BLaER1 (cell line): ENCODE measurements around the gene CDHR5.

ENCODE experiments used
- H3K27ac ChIP-seq: shearing (Covaris generic); formaldehyde crosslinking; 2 replicates; pipeline ENCODE4 v1.8.1; 2022
- H3K27me3 ChIP-seq: shearing (Covaris generic); formaldehyde crosslinking; 2 replicates; pipeline ENCODE4 v1.8.1; 2022
- H3K36me3 ChIP-seq: shearing (Covaris generic); formaldehyde crosslinking; 2 replicates; pipeline ENCODE4 v1.8.1; 2022
- H3K4me1 ChIP-seq: shearing (Covaris generic); formaldehyde crosslinking; 2 replicates; pipeline ENCODE4 v1.8.1; 2022
- H3K4me2 ChIP-seq: shearing (Covaris generic); formaldehyde crosslinking; 2 replicates; pipeline ENCODE4 v1.8.1; 2022
- H3K4me3 ChIP-seq: shearing (Covaris generic); formaldehyde crosslinking; 2 replicates; pipeline ENCODE4 v1.8.1; 2022
- H3K9ac ChIP-seq: shearing (Covaris generic); formaldehyde crosslinking; 2 replicates; pipeline ENCODE4 v1.8.1; 2022
- H3K9me3 ChIP-seq: shearing (Covaris generic); formaldehyde crosslinking; 2 replicates; pipeline ENCODE4 v1.8.1; 2022
- H4K20me1 ChIP-seq: shearing (Covaris generic); formaldehyde crosslinking; 2 replicates; pipeline ENCODE4 v1.8.1; 2022
- Cebpa-rat ChIP-seq: shearing (Covaris generic); IDR thresholded peaks from 2 replicates; pipeline ENCODE4 v1.8.1; 2022

CDHR5 gene

GRCh38 chr11:617912-618682, 6.7 kb downstream of the CDHR5 start:
- no peak overlapping the region for H3K9ac ChIP-seq
- H3K36me3 ChIP-seq: peaks cover 33% of the 10 kb centered on the region
- H3K4me1 ChIP-seq: peaks cover 36% of the 10 kb centered on the region
- no peak for TF ChIP-seq Cebpa-rat
- H3K4me2 ChIP-seq: no peak overlapping the region
- H3K4me3 ChIP-seq: no peak overlapping the region
- H3K27ac ChIP-seq: no peak overlapping the region
- H3K9me3 ChIP-seq: no peaks in the 10 kb centered on the region
- no peaks in the 10 kb centered on the region for H3K27me3 ChIP-seq
- H4K20me1 ChIP-seq: peaks cover 24% of the 10 kb centered on the region

- Histone ChIP-seq H3K36me3 (peaks cover 41% of the 10 kb centered on the region), H3K4me2 (peak overlapping the region; percentile 100), H3K27me3 (no peaks in the 10 kb centered on the region), H3K4me1 (peaks cover 43% of the 10 kb centered on the region), H4K20me1 (peaks cover 31% of the 10 kb centered on the region), H3K9me3 (no peaks in the 10 kb centered on the region), H3K9ac (peak overlapping the region; percentile 82; the same call in 1 of the 2 replicates), H3K27ac (peak overlapping the region; percentile 85; the same call in 1 of the 2 replicates), H3K4me3 (no peak overlapping the region)
- TF ChIP-seq Cebpa-rat: no peak
Observed at GRCh38 chr11:617199-617911, 7.4 kb downstream of the CDHR5 start.

- H3K9ac ChIP-seq: peak overlapping the region; percentile 82
- peak overlapping the region; percentile 85 for H3K27ac ChIP-seq
- no peaks in the 10 kb centered on the region for H3K9me3 ChIP-seq
- peak overlapping the region; percentile 100 for H3K4me2 ChIP-seq
- H3K4me1 ChIP-seq: peaks cover 47% of the 10 kb centered on the region
- H3K36me3 ChIP-seq: peaks cover 49% of the 10 kb centered on the region
- peaks cover 39% of the 10 kb centered on the region for H4K20me1 ChIP-seq
- no peaks in the 10 kb centered on the region for H3K27me3 ChIP-seq
- peak overlapping the region; percentile 75 for H3K4me3 ChIP-seq
- TF ChIP-seq Cebpa-rat: no peak
Observed at GRCh38 chr11:616320-617198, 8.2 kb downstream of the CDHR5 start.

- no peaks in the 10 kb centered on the region for H3K27me3 ChIP-seq
- no peak for TF ChIP-seq Cebpa-rat
- peak within 1 kb of the TSS; percentile 100 for H3K4me2 ChIP-seq
- peaks cover 47% of the 10 kb centered on the region for H3K4me1 ChIP-seq
- peak within 1 kb of the TSS; percentile 85 for H3K27ac ChIP-seq
- no peaks in the 10 kb centered on the region for H3K9me3 ChIP-seq
- H4K20me1 ChIP-seq: peaks cover 48% of the 10 kb centered on the region
- peak within 1 kb of the TSS; percentile 82 for H3K9ac ChIP-seq
- H3K36me3 ChIP-seq: peaks cover 57% of the 10 kb centered on the region
- H3K4me3 ChIP-seq: peak within 1 kb of the TSS; percentile 75
Observed at GRCh38 chr11:615504-616319, 9.0 kb downstream of the CDHR5 start, which contains the start of gene IRF7. Gene IRF7, minus strand, starts transcription at chr11:615950. Its CDS starts 586 bp downstream, at chr11:615364.

- H4K20me1 ChIP-seq: peaks cover 56% of the 10 kb centered on the region
- H3K27me3 ChIP-seq: no peaks in the 10 kb centered on the region
- peak overlapping the region; percentile 82 for H3K9ac ChIP-seq
- H3K4me2 ChIP-seq: peak overlapping the region; percentile 100
- H3K27ac ChIP-seq: peak overlapping the region; percentile 85
- no peak for TF ChIP-seq Cebpa-rat
- H3K36me3 ChIP-seq: peaks cover 66% of the 10 kb centered on the region
- H3K4me3 ChIP-seq: peak overlapping the region; percentile 75
- H3K4me1 ChIP-seq: peaks cover 47% of the 10 kb centered on the region
- H3K9me3 ChIP-seq: no peaks in the 10 kb centered on the region
Observed at GRCh38 chr11:614623-615503, 9.9 kb downstream of the CDHR5 start.

GRCh38 chr11:614021-614622, 10.6 kb downstream of the CDHR5 start:
- H3K4me3 ChIP-seq: no peak overlapping the region
- H3K4me2 ChIP-seq: peak overlapping the region; percentile 100
- H3K9me3 ChIP-seq: no peaks in the 10 kb centered on the region
- no peaks in the 10 kb centered on the region for H3K27me3 ChIP-seq
- no peak for TF ChIP-seq Cebpa-rat
- no peak overlapping the region for H3K9ac ChIP-seq
- H3K36me3 ChIP-seq: peaks cover 68% of the 10 kb centered on the region
- H3K4me1 ChIP-seq: peaks cover 47% of the 10 kb centered on the region
- peaks cover 63% of the 10 kb centered on the region for H4K20me1 ChIP-seq
- H3K27ac ChIP-seq: no peak overlapping the region

GRCh38 chr11:613369-613968, 11.3 kb downstream of the CDHR5 start:
- Histone ChIP-seq H4K20me1 (peaks cover 70% of the 10 kb centered on the region), H3K9me3 (no peaks in the 10 kb centered on the region), H3K4me1 (peaks cover 54% of the 10 kb centered on the region), H3K36me3 (peaks cover 68% of the 10 kb centered on the region), H3K27ac (no peak overlapping the region), H3K9ac (no peak overlapping the region), H3K4me2 (no peak overlapping the region), H3K27me3 (no peaks in the 10 kb centered on the region), H3K4me3 (no peak overlapping the region)
- TF ChIP-seq Cebpa-rat: no peak

- no peaks in the 10 kb centered on the region for H3K9me3 ChIP-seq
- H3K27ac ChIP-seq: no peak overlapping the region
- H3K36me3 ChIP-seq: peaks cover 68% of the 10 kb centered on the region
- H3K4me2 ChIP-seq: no peak overlapping the region
- H4K20me1 ChIP-seq: peaks cover 75% of the 10 kb centered on the region
- TF ChIP-seq Cebpa-rat: no peak
- H3K27me3 ChIP-seq: no peaks in the 10 kb centered on the region
- no peak overlapping the region for H3K4me3 ChIP-seq
- H3K4me1 ChIP-seq: peaks cover 59% of the 10 kb centered on the region
- H3K9ac ChIP-seq: no peak overlapping the region
Observed at GRCh38 chr11:612961-613300, 11.8 kb downstream of the CDHR5 start.
